Measurements from ENCODE around the gene PAPLN. TPM values are rescaled to one million over a fixed set of nuclear protein-coding genes. Genes with fewer than 3 reads are reported as not detected.

Gene PAPLN
- total and polyA plus RNA-seq, 2 experiments from 2014 or later = 2.8 to 13.2 TPM

- TF ChIP-seq ZNF114 (CRISPR knock-in tag; IDR thresholded peaks at IDR 0.05) = no peak
- no peak for TF ChIP-seq ETS1 (IDR thresholded peaks at IDR 0.05)
- TF ChIP-seq CREB1 (CRISPR knock-in tag; IDR thresholded peaks at IDR 0.05; ENCODE audit: low read depth) = no peak
- TF ChIP-seq EZH2phosphoT487 (IDR thresholded peaks at IDR 0.05; ENCODE audit: unreplicated experiment) = no peak
- TF ChIP-seq, protein P1, sequence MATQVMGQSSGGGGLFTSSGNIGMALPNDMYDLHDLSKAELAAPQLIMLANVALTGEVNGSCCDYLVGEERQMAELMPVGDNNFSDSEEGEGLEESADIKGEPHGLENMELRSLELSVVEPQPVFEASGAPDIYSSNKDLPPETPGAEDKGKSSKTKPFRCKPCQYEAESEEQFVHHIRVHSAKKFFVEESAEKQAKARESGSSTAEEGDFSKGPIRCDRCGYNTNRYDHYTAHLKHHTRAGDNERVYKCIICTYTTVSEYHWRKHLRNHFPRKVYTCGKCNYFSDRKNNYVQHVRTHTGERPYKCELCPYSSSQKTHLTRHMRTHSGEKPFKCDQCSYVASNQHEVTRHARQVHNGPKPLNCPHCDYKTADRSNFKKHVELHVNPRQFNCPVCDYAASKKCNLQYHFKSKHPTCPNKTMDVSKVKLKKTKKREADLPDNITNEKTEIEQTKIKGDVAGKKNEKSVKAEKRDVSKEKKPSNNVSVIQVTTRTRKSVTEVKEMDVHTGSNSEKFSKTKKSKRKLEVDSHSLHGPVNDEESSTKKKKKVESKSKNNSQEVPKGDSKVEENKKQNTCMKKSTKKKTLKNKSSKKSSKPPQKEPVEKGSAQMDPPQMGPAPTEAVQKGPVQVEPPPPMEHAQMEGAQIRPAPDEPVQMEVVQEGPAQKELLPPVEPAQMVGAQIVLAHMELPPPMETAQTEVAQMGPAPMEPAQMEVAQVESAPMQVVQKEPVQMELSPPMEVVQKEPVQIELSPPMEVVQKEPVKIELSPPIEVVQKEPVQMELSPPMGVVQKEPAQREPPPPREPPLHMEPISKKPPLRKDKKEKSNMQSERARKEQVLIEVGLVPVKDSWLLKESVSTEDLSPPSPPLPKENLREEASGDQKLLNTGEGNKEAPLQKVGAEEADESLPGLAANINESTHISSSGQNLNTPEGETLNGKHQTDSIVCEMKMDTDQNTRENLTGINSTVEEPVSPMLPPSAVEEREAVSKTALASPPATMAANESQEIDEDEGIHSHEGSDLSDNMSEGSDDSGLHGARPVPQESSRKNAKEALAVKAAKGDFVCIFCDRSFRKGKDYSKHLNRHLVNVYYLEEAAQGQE (IDR thresholded peaks at IDR 0.05; ENCODE audit: unreplicated experiment) = no peak
- no peak for TF ChIP-seq POLR2AphosphoS5 (IDR thresholded peaks at IDR 0.05; ENCODE audit: low read depth)
- TF ChIP-seq ZNF331 (CRISPR knock-in tag; IDR thresholded peaks at IDR 0.05; ENCODE audit: low read depth) = no peak
Measured at GRCh38 chr14:73239393-73240241, 2.3 kb downstream of the PAPLN start (continued).

DNA sequence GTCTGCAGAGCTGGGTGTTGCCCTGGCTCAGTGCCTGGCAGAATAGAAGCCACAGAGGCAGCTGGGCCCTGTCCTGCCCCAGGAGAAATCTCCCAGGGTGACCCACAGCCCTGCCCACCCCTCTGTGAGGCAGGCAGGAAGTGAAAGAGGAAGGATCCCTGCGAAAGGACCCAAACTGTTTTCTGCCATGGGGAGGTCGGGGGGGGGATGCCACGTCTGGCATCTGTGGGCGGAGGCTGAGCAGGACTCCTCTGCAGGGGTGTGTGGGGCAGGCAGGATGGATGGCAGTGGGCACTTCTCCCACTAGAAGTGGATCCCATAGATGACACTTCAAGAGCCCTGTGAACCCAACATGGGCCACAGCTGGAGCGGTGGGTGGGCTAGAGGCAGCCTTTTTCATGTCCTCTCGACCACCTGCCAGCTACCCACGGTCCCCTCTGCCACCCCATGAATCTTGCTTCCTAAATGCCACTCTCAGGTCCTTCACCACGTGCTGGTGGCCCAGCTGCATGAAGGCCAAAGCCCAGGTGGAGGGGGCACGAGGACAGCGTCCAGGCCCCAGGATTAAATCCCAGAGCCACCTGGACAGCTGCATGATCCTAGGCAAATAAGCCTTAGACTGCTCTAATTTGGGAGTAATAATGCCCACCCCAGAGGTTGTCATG lies 3.6 kb downstream of the PAPLN start:
- Histone ChIP-seq H3F3A (replicated peaks; ENCODE audit: low read depth) (peaks cover 11% of the 10 kb centered on the region), H3K4me1 (ENCODE audit: insufficient read depth) (peaks cover 37% of the 10 kb centered on the region), H3K9me2 (ENCODE audit: insufficient read depth) (no peaks in the 10 kb centered on the region), H3K27me3 (ENCODE audit: insufficient read depth) (peaks cover 55% of the 10 kb centered on the region), H3K79me2 (replicated peaks; ENCODE audit: insufficient read depth) (0 out of 2 replicates have a peak, but pooled peaks cover 3% of the 10 kb centered on the region), H2AFZ (no peak overlapping the region), H3K36me3 (ENCODE audit: insufficient read depth) (no peaks in the 10 kb centered on the region), H3K4me2 (peak overlapping the region; percentile 38; the same call in 1 of the 2 replicates), H4K20me1 (replicated peaks; ENCODE audit: insufficient read depth) (peaks cover 3% of the 10 kb centered on the region; the same call in 1 of the 2 replicates), H3K27ac (ENCODE audit: low read depth) (no peak overlapping the region), H3K4me3 (no peak overlapping the region)
- ATAC-seq (no peak), DNase-seq (ENCODE audit: low spot score) (no peak)
- H3K4me1 Mint-ChIP-seq = peaks cover 33% of the 10 kb centered on the region
- no peak for TF ChIP-seq ZNF331 (CRISPR knock-in tag; IDR thresholded peaks at IDR 0.05; ENCODE audit: low read depth)
- no peak for TF ChIP-seq JUNB (IDR thresholded peaks at IDR 0.05; ENCODE audit: unreplicated experiment)
- TF ChIP-seq NANOG (IDR thresholded peaks at IDR 0.05; ENCODE audit: borderline replicate concordance) = no peak
- TF ChIP-seq CREB1 (CRISPR knock-in tag; IDR thresholded peaks at IDR 0.05; ENCODE audit: low read depth) = no peak
- no peak for TF ChIP-seq ZNF114 (CRISPR knock-in tag; IDR thresholded peaks at IDR 0.05)
- no peak for TF ChIP-seq STAT1 (IDR thresholded peaks at IDR 0.05; ENCODE audit: unreplicated experiment)
- no peak for TF ChIP-seq EZH2 (IDR thresholded peaks at IDR 0.05; ENCODE audit: low read depth, unreplicated experiment)
- H3K27ac Mint-ChIP-seq = no peak overlapping the region
- peaks cover 5% of the 10 kb centered on the region for H3K36me3 Mint-ChIP-seq (ENCODE audit: low read depth)
- H3K9me3 Mint-ChIP-seq = no peaks in the 10 kb centered on the region; the same call in 2 of the 3 replicates
- no peak overlapping the region for H3K4me3 Mint-ChIP-seq
- peaks cover 28% of the 10 kb centered on the region for H3K27me3 Mint-ChIP-seq (ENCODE audit: insufficient read depth, low read depth, poor library complexity)

Measured in GM23338 (cell line).